Caki2 (cell line): ENCODE measurements around the gene ARHGAP45. TPM values are rescaled to one million over a fixed set of nuclear protein-coding genes. Genes with fewer than 3 reads are reported as not detected.

Experiments
- DNase-seq: peaks from one replicate; pipeline ENCODE4 v3.0.0-alpha.2; 2015; ENCODE audit warnings: low read depth
- in situ Hi-C: cut with HindIII; loops from 2 replicates; pipeline ENCODE4 v1.10.0; 2016; ENCODE audit warnings: low sequenced_read_pairs, low pct_unique_long_range_greater_than_20kb, mixed read lengths
- total RNA-seq: library from RNA; depleted of rRNA; stranded (reverse); fragments of >200 nt; shearing (Covaris generic); gene quantifications from 2 replicates; pipeline ENCODE4 v1.2.3, GENCODE V29; 2014; ENCODE audit warnings: low replicate concordance

Gene ARHGAP45
- total RNA-seq, 1 experiment from 2014 or later, result 17.3 TPM

DNA sequence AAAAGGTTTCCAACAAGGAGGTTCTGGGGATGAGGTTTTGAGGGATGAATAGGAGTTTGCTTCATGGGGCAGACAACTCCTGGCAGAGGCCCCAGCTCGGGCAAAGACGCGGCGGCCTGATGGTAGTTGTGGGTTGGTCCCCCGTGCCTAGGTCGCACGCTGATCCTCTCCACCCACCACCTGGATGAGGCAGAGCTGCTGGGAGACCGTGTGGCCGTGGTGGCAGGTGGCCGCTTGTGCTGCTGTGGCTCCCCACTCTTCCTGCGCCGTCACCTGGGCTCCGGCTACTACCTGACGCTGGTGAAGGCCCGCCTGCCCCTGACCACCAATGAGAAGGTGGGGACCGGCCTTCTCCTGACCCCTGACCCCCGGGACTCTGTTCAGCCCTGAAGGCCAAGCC lies 15.2 kb upstream of the ARHGAP45 start:
- DNase-seq, result no peak
- in situ Hi-C loops, result no loop called here

DNA sequence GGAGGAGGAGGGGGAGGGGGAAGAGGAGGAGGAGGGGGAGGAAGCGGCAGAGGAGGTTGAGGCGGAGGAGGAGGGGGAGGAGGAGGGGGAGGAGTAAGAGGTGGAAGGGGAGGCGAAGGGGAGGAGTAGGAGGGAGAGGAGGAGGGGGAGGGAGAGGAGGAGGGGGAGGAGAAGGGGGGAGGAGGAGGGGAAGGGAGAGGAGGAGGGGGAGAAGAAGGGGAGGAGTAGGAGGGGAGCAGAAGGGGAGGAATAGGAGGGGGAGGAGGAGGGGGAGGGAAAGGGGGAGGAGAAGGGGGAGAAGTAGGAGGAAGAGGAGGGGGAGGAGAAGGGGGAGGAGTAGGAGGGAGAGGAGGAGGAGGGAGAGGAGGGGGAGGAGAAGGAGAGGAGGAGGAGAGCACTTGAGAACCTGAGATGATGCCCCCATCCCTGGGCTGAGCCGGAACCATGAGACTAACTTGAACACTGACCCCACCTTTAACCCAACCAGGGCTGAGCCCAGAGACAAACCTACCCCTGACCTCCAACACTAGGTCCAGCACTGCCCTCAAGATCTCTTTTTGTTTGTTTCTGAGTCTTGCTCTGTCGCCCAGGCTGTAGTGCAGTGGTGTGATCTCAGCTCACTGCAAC lies 14.5 kb upstream of the ARHGAP45 start:
- no peak for DNase-seq
- in situ Hi-C loops, result no loop called here

DNA sequence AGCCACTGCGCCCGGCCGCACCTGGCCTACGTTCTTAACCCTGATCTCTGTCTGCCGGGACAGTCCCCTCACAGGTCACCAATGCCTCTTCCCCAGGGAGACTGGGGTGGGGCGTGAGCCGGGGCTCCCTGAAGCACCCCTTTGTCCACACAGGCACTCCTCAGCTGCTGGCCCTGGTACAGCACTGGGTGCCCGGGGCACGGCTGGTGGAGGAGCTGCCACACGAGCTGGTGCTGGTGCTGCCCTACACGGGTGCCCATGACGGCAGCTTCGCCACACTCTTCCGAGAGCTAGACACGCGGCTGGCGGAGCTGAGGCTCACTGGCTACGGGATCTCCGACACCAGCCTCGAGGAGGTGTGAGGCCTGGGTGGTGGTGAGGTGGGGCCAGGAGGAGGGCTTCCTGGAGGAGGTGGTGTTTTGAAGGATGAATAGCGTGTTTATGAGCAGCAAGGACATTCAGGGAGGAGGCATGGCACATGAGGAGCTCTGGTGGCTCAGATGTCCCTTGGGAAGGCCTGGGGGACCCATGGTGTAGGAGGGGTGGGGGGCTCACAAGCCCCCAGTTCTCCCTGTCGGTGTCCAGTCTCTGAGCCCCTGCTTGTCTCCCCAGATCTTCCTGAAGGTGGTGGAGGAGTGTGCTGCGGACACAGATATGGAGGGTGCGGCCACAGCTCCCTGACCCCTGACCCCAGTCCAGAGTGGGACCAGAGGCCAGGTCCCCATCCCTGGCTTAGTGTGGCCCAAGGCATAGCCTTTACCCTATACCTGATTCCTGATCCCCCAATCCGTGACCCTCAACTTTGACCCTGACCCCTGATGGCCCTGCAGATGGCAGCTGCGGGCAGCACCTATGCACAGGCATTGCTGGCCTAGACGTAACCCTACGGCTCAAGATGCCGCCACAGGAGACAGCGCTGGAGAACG lies 13.5 kb upstream of the ARHGAP45 start:
- DNase-seq, result no peak
- in situ Hi-C loops, result no loop called here

DNA sequence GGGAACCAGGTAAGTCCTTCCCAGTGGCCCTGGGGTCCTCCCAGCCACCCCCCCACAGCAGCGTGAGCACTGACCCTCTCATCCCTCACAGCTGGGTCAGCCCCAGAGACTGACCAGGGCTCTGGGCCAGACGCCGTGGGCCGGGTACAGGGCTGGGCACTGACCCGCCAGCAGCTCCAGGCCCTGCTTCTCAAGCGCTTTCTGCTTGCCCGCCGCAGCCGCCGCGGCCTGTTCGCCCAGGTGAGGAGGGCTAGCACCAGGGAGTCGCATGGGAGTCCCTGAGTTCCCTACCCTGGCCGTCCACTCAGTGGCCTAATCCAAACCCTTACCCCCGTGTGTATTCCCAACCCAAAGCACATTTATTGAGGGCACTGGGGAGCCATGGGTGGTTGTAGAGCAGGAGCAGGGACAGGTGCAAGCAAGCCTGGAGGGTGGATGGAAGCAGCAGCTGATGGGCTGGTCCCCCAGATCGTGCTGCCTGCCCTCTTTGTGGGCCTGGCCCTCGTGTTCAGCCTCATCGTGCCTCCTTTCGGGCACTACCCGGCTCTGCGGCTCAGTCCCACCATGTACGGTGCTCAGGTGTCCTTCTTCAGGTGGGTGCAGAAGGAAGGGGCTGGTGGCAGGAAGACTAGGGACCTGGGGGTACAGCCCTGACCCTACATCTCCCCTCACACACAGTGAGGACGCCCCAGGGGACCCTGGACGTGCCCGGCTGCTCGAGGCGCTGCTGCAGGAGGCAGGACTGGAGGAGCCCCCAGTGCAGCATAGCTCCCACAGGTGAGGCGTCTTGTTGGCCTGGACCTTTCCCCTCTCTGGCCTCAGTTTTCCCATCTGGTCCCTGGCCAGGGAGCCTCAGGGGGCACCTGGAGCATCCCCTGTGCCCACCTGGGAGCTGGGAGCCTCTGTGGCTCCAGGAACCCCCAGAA lies 12.6 kb upstream of the ARHGAP45 start:
- in situ Hi-C loops, result no loop called here
- no peak for DNase-seq

DNA sequence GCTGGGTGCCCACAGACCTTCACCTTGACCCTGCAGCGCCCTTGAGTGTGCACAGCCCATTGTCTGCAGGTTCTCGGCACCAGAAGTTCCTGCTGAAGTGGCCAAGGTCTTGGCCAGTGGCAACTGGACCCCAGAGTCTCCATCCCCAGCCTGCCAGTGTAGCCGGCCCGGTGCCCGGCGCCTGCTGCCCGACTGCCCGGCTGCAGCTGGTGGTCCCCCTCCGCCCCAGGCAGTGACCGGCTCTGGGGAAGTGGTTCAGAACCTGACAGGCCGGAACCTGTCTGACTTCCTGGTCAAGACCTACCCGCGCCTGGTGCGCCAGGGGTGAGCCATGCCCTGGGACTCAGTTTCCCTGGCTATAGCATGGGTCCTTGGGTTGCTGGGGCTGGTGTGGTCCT lies 11.9 kb upstream of the ARHGAP45 start:
- no peak for DNase-seq
- in situ Hi-C loops, result no loop called here

DNA sequence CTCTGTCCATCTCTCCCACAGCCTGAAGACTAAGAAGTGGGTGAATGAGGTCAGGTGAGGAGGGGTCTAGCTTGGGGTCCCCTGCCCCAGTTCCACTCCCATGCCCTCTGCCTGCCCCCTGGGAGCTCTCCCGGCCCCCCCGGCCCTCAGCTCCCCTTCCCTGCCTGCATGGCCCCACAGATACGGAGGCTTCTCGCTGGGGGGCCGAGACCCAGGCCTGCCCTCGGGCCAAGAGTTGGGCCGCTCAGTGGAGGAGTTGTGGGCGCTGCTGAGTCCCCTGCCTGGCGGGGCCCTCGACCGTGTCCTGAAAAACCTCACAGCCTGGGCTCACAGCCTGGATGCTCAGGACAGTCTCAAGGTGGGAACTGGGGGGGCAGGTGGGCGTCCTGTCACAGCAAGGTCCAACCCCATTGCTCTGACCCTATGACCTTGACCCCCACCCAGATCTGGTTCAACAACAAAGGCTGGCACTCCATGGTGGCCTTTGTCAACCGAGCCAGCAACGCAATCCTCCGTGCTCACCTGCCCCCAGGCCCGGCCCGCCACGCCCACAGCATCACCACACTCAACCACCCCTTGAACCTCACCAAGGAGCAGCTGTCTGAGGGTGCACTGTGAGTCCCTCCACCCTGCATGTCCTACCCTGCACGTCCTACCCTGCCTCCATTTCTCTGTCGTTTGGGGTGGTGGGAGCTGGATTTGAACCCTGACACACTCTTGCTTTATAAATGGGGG lies 10.9 kb upstream of the ARHGAP45 start:
- no peak for DNase-seq
- in situ Hi-C loops, result no loop called here

DNA sequence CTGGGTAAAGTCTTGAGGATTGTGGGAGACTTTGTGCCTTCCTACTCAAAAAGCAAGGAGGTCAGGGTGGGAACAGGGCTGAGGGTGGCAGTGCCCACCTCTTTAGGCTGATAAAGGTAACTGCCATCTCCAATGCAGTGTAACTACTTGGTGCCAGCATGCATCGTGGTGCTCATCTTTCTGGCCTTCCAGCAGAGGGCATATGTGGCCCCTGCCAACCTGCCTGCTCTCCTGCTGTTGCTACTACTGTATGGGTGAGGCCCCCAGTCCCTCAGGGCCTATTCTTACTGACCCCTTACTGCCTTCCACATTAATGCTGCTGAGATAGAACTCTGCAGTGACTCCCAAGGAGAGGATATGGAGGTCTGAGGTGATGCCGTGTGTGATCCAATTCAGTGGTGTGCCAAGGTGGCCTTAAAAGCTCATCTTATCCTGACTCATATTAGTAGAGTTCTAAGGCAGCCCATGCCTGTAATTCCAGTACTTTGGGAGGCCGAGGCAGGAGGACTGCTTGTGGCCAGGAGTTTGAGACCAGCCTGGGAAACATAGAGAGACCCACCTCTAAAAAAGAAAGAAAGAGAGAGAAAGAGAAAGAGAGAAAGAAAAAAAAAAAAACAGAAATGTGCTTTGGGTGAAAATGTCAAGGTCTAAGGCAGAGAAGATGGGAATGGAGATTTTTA lies 9.7 kb upstream of the ARHGAP45 start:
- no peak for DNase-seq
- in situ Hi-C loops, result no loop called here

DNA sequence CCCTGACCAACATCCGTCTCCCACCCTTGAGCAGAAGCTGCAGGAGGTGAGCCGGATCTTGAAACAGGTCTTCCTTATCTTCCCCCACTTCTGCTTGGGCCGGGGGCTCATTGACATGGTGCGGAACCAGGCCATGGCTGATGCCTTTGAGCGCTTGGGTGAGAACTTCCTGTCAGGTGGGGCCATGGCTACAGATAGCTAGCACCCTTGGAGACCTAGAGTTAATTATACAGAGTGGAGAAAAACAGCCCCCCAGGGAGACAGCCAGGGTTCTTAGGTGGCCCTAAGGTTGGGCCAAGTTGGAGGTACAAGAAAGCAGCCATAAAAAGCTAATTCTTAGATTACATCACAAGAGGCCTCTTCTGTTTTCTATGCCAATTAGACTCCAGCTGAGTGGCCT lies 8.9 kb upstream of the ARHGAP45 start:
- DNase-seq, result no peak

DNA sequence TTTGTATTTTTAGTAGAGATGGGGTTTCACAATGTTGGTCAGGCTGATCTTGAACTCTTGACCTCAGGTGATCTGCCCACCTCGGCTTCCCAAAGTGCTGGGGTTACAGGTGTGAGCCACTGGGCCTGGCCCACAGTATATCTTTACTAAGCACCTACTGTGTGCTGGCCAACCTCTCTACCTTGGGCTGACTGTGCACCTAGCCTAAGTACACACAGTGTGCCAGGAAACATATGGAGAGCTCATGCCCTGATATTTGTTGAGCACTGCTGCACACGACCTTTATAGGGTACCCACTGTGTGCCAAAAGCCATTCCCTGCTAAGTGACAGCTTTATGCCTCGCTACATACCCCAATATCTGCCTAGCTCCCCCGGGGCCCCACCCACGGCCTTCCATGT lies 6.3 kb upstream of the ARHGAP45 start:
- no peak for DNase-seq
- in situ Hi-C loops, result no loop called here

More for the DNA sequence above, 8.9 kb upstream of the ARHGAP45 start:
- in situ Hi-C loops, result no loop called here

DNA sequence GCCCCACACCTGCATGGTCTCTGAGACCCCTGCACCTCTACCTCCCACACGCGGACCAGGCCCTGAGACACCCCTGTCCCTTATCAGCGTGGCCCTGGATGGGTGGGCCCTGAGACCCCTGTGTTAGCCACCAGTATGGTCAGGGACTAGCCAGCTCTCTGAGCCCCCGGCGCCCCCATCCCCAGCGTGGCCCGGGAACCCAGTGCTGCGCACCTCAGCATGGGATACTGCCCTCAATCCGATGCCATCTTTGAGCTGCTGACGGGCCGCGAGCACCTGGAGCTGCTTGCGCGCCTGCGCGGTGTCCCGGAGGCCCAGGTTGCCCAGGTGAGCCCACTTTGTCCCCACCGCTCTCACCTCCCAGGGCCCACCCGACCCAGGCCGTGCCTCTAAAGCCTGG lies 5.0 kb upstream of the ARHGAP45 start:
- in situ Hi-C loops, result no loop called here

DNA sequence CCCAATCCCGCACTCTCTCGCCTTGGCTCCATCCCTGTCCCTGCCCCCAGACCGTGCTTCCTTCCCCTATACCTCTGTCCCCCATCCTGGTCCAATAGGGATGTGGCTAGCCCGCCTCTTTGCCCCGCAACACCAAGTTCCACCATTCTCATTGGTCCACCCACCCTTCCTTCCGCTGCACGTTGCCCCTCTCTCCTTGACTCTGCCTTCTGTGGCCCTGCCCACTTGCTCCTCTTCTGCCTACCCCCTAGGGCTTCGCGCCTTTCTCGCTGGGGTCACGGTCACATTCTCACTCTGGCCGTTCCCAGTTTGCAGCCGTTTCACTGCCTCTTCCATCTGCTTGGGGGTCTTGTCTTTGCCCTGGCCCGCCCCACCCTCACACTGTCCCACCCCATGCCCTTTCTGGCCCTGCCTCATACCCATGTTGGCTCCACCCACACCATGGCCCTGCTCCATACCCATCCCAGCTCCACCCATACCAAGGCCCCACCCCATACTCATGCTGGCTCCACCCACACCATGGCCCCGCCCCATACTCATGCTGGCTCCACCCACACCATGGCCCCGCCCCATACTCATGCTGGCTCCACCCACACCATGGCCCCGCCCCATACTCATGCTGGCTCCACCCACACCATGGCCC lies 4.5 kb upstream of the ARHGAP45 start:
- DNase-seq, result no peak
- in situ Hi-C loops, result no loop called here

More for the DNA sequence above, 5.0 kb upstream of the ARHGAP45 start:
- no peak for DNase-seq

DNA sequence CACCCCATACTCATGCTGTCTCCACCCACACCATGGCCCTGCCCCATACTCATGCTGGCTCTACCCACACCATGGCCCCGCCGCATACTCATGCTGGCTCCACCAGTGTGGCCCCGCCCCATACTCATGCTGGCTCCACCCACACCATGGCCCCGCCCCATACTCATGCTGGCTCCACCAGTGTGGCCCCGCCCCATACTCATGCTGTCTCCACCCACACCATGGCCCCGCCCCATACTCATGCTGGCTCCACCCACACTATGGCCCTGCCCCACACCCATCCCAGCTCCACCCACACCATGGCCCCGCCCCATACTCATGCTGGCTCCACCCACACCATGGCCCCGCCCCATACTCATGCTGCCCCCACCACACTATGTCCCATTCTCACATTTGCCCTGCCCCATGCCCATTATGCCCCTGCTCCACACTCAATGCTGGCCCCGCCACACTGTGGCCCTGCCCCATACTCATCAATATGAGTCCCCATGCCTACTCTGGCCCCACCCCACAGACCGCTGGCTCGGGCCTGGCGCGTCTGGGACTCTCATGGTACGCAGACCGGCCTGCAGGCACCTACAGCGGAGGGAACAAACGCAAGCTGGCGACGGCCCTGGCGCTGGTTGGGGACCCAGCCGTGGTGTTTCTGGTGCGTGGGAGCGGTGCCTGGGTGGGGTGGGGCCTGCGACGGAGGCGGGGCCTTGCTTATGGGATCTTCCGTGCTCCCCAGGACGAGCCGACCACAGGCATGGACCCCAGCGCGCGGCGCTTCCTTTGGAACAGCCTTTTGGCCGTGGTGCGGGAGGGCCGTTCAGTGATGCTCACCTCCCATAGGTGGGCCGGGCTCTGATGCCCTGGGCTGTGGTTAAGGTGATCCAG lies 3.7 kb upstream of the ARHGAP45 start:
- in situ Hi-C loops, result no loop called here
- DNase-seq, result peak; percentile 67

DNA sequence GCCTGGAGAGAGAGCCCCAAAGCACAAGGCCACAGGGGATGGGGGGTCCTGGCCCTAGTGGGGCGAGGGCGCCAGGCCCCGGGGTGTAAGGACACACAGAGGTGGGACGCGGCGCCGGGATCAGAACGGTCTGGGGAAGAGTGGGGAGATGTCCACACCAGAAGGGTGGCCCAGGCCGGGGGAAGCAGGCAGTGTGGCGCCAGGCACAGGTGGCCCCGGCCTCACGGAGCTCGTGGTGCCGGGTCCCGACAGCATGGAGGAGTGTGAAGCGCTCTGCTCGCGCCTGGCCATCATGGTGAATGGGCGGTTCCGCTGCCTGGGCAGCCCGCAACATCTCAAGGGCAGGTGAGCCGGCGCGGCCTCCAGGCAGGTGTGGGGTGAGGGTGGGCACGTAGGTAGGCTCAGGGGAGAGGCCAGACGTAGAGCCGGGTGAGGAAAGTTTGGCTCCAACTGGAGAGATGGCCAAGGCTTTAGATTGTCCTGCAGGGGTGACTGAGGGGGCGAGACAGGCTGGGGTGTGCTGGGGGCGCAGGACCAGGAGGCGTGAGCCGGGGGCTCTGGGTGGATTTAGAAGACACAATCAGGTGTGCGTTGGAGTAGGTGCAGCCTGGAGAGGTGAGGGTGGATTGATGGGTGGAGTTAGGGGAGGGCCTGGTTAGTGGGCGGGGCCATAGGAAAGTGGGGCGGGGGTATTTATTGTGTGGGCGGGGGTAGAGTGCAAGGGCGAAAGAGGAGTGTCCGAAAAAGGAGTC lies 2.9 kb upstream of the ARHGAP45 start:
- DNase-seq, result no peak
- in situ Hi-C loops, result no loop called here

DNA sequence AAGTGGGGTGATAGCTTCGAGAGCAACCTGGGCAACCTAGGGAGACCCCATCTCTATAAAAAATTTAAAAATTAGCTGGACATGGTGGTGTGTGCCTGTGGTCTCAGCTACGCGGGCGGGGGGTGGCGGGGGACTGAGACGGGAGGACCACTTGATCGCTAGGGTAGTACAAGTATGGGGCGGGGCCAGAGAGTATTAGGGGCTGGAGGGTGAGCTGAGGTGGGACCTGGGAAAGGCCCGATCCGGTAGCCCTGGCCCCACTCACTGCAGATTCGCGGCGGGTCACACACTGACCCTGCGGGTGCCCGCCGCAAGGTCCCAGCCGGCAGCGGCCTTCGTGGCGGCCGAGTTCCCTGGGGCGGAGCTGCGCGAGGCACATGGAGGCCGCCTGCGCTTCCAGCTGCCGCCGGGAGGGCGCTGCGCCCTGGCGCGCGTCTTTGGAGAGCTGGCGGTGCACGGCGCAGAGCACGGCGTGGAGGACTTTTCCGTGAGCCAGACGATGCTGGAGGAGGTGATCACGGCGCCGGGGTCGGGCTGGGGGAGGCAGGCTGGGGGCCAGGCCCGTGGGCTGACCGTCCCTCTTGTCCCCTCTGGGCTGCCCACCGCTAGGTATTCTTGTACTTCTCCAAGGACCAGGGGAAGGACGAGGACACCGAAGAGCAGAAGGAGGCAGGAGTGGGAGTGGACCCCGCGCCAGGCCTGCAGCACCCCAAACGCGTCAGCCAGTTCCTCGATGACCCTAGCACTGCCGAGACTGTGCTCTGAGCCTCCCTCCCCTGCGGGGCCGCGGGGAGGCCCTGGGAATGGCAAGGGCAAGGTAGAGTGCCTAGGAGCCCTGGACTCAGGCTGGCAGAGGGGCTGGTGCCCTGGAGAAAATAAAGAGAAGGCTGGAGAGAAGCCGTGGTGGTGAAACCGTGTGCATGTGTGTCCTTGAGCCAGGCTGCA lies 2.0 kb upstream of the ARHGAP45 start:
- DNase-seq, result no peak
- in situ Hi-C loops, result no loop called here
